ENCODE data around the gene RAB9B.

Gene RAB9B

GRCh38 chrX:103792916-103793544 is 39.0 kb downstream of the RAB9B start:
- no peak for TF ChIP-seq CTCF (IDR thresholded peaks at IDR 0.05; ENCODE audit: insufficient read depth, missing control alignments)
- FAIRE-seq = no peak
- DNase-seq (ENCODE audit: insufficient read length, low spot score) = no peak

- no peak for TF ChIP-seq CTCF (IDR thresholded peaks at IDR 0.05; ENCODE audit: insufficient read depth, missing control alignments)
- no peak for DNase-seq (ENCODE audit: insufficient read length, low spot score)
- no peak for FAIRE-seq
Measured at GRCh38 chrX:103791826-103792485, 40.1 kb downstream of the RAB9B start.

GRCh38 chrX:103791228-103791627 is 40.8 kb downstream of the RAB9B start:
- no peak for FAIRE-seq
- no peak for TF ChIP-seq CTCF (IDR thresholded peaks at IDR 0.05; ENCODE audit: insufficient read depth, missing control alignments)
- no peak for DNase-seq (ENCODE audit: insufficient read length, low spot score)

- DNase-seq (ENCODE audit: insufficient read length, low spot score) (no peak), FAIRE-seq (no peak)
Measured at GRCh38 chrX:103789004-103789403, 43.1 kb downstream of the RAB9B start.

GRCh38 chrX:103783971-103784370 is 48.1 kb downstream of the RAB9B start:
- DNase-seq (ENCODE audit: insufficient read length, low spot score) (no peak), FAIRE-seq (no peak)
- no peak for TF ChIP-seq CTCF (IDR thresholded peaks at IDR 0.05; ENCODE audit: insufficient read depth, missing control alignments)

More at GRCh38 chrX:103789004-103789403, 43.1 kb downstream of the RAB9B start:
- TF ChIP-seq CTCF (IDR thresholded peaks at IDR 0.05; ENCODE audit: insufficient read depth, missing control alignments) = no peak

GRCh38 chrX:103783196-103783595 is 48.9 kb downstream of the RAB9B start:
- FAIRE-seq (no peak), DNase-seq (ENCODE audit: insufficient read length, low spot score) (no peak)
- TF ChIP-seq CTCF (IDR thresholded peaks at IDR 0.05; ENCODE audit: insufficient read depth, missing control alignments) = no peak

GRCh38 chrX:103782640-103783039 is 49.4 kb downstream of the RAB9B start:
- no peak for DNase-seq (ENCODE audit: insufficient read length, low spot score)
- FAIRE-seq = no peak
- TF ChIP-seq CTCF (IDR thresholded peaks at IDR 0.05; ENCODE audit: insufficient read depth, missing control alignments) = no peak
